HCT116 (cell line): ENCODE data around the gene TENM3. TPM values are rescaled to one million over a fixed set of nuclear protein-coding genes. Genes with fewer than 3 reads are reported as not detected.
"Not testable (repeated sequence)": the region's sequence is repeated elsewhere in the genome, so short reads cannot be mapped to it uniquely, and the experiment has no call there.

Experiments
- ATAC-seq: fragments of 200-7000 bp; cut with Tn5 transposase; 2 replicates; pipeline ENCODE4 v1.9.1; 2020; ENCODE audit warnings: mild to moderate bottlenecking, moderate library complexity
- BruUV-seq: library from RNA; stranded (reverse); fragments of 400-500 nt; replicated peaks from 2 replicates; lab custom pipeline; 2021; lab: Mats Ljungman, UMichigan
- CTCF ChIA-PET: fragments of 300-600 bp; sonication (Branson Sonifier 250); formaldehyde crosslinking; loops from one replicate; lab custom pipeline; 2021; ENCODE audit warnings: antibody characterized with exemption; lab: Charles Lee
- POLR2A ChIA-PET: fragments of 300-600, 350-600 bp; sonication (Branson Sonifier 250); formaldehyde crosslinking; loops from one replicate; lab custom pipeline; 2021; ENCODE audit warnings: antibody characterized with exemption; lab: Charles Lee
- RAD21 ChIA-PET, 2 experiments: fragments of 300-600 bp; sonication (Branson Sonifier 250); formaldehyde crosslinking; loops; one replicate each; lab custom pipeline; 2023; ENCODE audit warnings: low total read pairs in 2 of 2; ENCODE audit not compliant: uncharacterized antibody in 2 of 2, unreplicated experiment in 2 of 2, low non-redundant PET in 1 of 2; lab: Charles Lee
- DNase-seq: peaks from one replicate; pipeline ENCODE4 v3.0.0-alpha.2; 2010; ENCODE audit warnings: low read depth, low spot score
- H2AFZ ChIP-seq: fragments of 200-600 bp; shearing (Covaris generic), sonication (generic); 2 replicates; pipeline ENCODE4 v1.6.1; 2017; ENCODE audit warnings: low read depth, mixed run types, mixed read lengths, antibody characterized with exemption, low read length; ENCODE audit not compliant: poor library complexity, severe bottlenecking
- H3K27ac ChIP-seq: 2 replicates; pipeline ENCODE4 v1.5.1; 2012; ENCODE audit warnings: low read depth, low read length
- H3K27me3 ChIP-seq: fragments of 200-600 bp; sonication (generic); 2 replicates; pipeline ENCODE4 v1.6.1; 2016; ENCODE audit warnings: mixed run types, low read length, mixed read lengths; ENCODE audit not compliant: insufficient read depth
- H3K36me3 ChIP-seq, 2 experiments: fragments of 200-500 bp in 1 of 2; fragments of 200-600 bp in 1 of 2; sonication (Bioruptor generic) in 1 of 2; sonication (generic) in 1 of 2; 2 replicates each; pipeline versions ENCODE4 v1.5.1 to v1.6.1; 2014 to 2016; ENCODE audit warnings: low read length in 2 of 2, inconsistent platforms in 1 of 2, mixed read lengths in 1 of 2, mixed run types in 1 of 2; ENCODE audit not compliant: insufficient read depth in 2 of 2, control insufficient read depth in 1 of 2
- H3K4me1 ChIP-seq, 2 experiments: fragments of 200-600 bp in 1 of 2; sonication (generic) in 1 of 2; 2 replicates each; pipeline versions ENCODE4 v1.5.1 to v1.6.1; 2012 to 2017; ENCODE audit warnings: low read length in 2 of 2, inconsistent platforms in 1 of 2, mild to moderate bottlenecking in 1 of 2, mixed read lengths in 1 of 2, mixed run types in 1 of 2, moderate library complexity in 1 of 2; ENCODE audit not compliant: insufficient read depth in 2 of 2, control insufficient read depth in 1 of 2
- H3K4me2 ChIP-seq: fragments of 200-600 bp; sonication (generic); 2 replicates; pipeline ENCODE4 v1.6.1; 2017; ENCODE audit warnings: mixed run types, low read length, mixed read lengths
- H3K4me3 ChIP-seq, 2 experiments: fragments of 200-600 bp in 1 of 2; sonication (generic) in 1 of 2; replicated peaks in 1 of 2; 2 replicates each; pipeline ENCODE4 v1.5.1; 2011 to 2016; ENCODE audit warnings: low read length in 2 of 2, control low read depth in 1 of 2, low read depth in 1 of 2, mild to moderate bottlenecking in 1 of 2, mixed read lengths in 1 of 2, mixed run types in 1 of 2
- H3K79me2 ChIP-seq: fragments of 200-600 bp; sonication (generic); 2 replicates; pipeline ENCODE4 v1.6.1; 2017; ENCODE audit warnings: mild to moderate bottlenecking, mixed run types, low read length, moderate library complexity, mixed read lengths; ENCODE audit not compliant: insufficient read depth
- H3K9ac ChIP-seq: fragments of 200-600 bp; sonication (generic); 2 replicates; pipeline ENCODE4 v1.6.1; 2016; ENCODE audit warnings: low read length, mixed read lengths
- H3K9me2 ChIP-seq: fragments of 200-600 bp; sonication (generic), shearing (Covaris generic); 2 replicates; pipeline ENCODE4 v1.6.1; 2017; ENCODE audit warnings: mixed run types, mild to moderate bottlenecking, moderate library complexity; ENCODE audit not compliant: insufficient read depth
- H3K9me3 ChIP-seq, 2 experiments: fragments of 200-500 bp in 1 of 2; fragments of 200-600 bp in 1 of 2; sonication (Bioruptor generic) in 1 of 2; sonication (generic) in 1 of 2; 2 replicates each; pipeline ENCODE4 v1.6.1; 2014 to 2017; ENCODE audit warnings: low read length in 2 of 2, mixed read lengths in 2 of 2, inconsistent platforms in 1 of 2, low read depth in 1 of 2, mild to moderate bottlenecking in 1 of 2, mixed run types in 1 of 2, moderate library complexity in 1 of 2; ENCODE audit not compliant: control insufficient read depth in 1 of 2, insufficient read depth in 1 of 2
- H4K20me1 ChIP-seq: fragments of 200-600 bp; sonication (generic), shearing (Covaris generic); 2 replicates; pipeline ENCODE4 v1.6.1; 2017; ENCODE audit warnings: mixed run types, mild to moderate bottlenecking, moderate library complexity; ENCODE audit not compliant: insufficient read depth
- CEBPB ChIP-seq: IDR thresholded peaks from 2 replicates; pipeline ENCODE4 v1.6.1; 2012; ENCODE audit warnings: low read depth
- ELF1 ChIP-seq: IDR thresholded peaks from 2 replicates; pipeline ENCODE4 v1.6.1; 2012; ENCODE audit warnings: low read depth, borderline replicate concordance
- JUND ChIP-seq: IDR thresholded peaks from 2 replicates; pipeline ENCODE4 v1.6.1; 2012
- SRF ChIP-seq: IDR thresholded peaks from 2 replicates; pipeline ENCODE4 v1.6.1; 2012; ENCODE audit warnings: low read depth
- TCF7L2 ChIP-seq: IDR thresholded peaks from 2 replicates; pipeline ENCODE4 v1.7.0; 2011; ENCODE audit warnings: borderline replicate concordance, inconsistent platforms; ENCODE audit not compliant: insufficient read depth, insufficient read length; ENCODE audit errors: extremely low read depth
- ZNF274 ChIP-seq: fragments of 200-500 bp; sonication (Bioruptor generic); IDR thresholded peaks from 2 replicates; pipeline ENCODE4 v1.6.1; 2014; ENCODE audit warnings: mild to moderate bottlenecking, low read depth, low read length, inconsistent platforms
- intact Hi-C: fragments of 100-400 bp; cut with micrococcal nuclease; formaldehyde crosslinking; loops from 2 replicates; pipeline ENCODE4 v1.10.0; 2022
- total RNA-seq: library from RNA; stranded (reverse); gene quantifications from one replicate; pipeline ENCODE4 v1.2.1, GENCODE V29; 2021; ENCODE audit not compliant: unreplicated experiment
- TF ChIP-seq, protein P1 (sequence below): IDR thresholded peaks from 2 replicates; pipeline ENCODE4 v1.6.1; 2011; ENCODE audit warnings: mild to moderate bottlenecking, low read length, moderate library complexity; ENCODE audit not compliant: insufficient replicate concordance; ENCODE audit errors: extremely low read depth
- TF ChIP-seq, protein P2 (sequence below): IDR thresholded peaks from 2 replicates; pipeline ENCODE4 v1.6.1; 2012

Gene TENM3
- total RNA-seq, 1 experiment from 2014 or later, result 0.54 TPM

DNA sequence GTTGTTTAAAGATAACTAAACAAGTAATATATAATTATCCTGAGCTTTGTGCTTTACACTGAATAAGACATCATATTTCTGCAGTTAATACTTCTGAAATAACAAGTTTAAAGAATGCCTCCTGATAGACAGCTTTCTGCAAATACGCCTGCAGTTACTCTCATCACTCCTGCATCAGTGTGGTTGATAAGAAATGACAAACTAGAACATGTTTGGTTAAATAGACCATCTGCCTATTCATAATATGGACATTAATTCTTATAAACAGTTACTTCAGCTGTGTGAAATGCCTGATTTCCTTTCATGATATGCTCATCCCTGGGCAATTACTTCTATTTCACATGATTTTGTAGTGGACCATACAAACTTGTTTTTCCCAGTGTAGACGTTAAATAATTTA is 7.0 kb upstream of the TENM3 start:
- no peaks in the 10 kb centered on the region for H3K9me2 ChIP-seq
- H2AFZ ChIP-seq, result no peak overlapping the region
- TF ChIP-seq JUND (no peak), TCF7L2 (no peak), CEBPB (no peak), ZNF274 (no peak), SRF (no peak), ELF1 (no peak)
- TF ChIP-seq, protein P1, sequence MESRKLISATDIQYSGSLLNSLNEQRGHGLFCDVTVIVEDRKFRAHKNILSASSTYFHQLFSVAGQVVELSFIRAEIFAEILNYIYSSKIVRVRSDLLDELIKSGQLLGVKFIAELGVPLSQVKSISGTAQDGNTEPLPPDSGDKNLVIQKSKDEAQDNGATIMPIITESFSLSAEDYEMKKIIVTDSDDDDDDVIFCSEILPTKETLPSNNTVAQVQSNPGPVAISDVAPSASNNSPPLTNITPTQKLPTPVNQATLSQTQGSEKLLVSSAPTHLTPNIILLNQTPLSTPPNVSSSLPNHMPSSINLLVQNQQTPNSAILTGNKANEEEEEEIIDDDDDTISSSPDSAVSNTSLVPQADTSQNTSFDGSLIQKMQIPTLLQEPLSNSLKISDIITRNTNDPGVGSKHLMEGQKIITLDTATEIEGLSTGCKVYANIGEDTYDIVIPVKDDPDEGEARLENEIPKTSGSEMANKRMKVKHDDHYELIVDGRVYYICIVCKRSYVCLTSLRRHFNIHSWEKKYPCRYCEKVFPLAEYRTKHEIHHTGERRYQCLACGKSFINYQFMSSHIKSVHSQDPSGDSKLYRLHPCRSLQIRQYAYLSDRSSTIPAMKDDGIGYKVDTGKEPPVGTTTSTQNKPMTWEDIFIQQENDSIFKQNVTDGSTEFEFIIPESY, result no peak
- TF ChIP-seq, protein P2, sequence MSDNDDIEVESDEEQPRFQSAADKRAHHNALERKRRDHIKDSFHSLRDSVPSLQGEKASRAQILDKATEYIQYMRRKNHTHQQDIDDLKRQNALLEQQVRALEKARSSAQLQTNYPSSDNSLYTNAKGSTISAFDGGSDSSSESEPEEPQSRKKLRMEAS, result no peak
- DNase-seq (no peak), ATAC-seq (no peak)
- no peaks in the 10 kb centered on the region for H3K79me2 ChIP-seq
- POLR2A ChIA-PET, result no interaction called here
- H3K4me1 ChIP-seq, result peaks cover 0 to 25% of the 10 kb centered on the region in 2 experiments; a peak in 2 of 4 replicates
- no TSS peak for BruUV-seq
- no peaks in the 10 kb centered on the region for H3K27me3 ChIP-seq
- RAD21 ChIA-PET, result no interaction called here
- intact Hi-C loops, result no loop called here
- H3K9ac ChIP-seq, result no peak overlapping the region
- no peaks in the 10 kb centered on the region for H4K20me1 ChIP-seq
- no peaks in the 10 kb centered on the region for H3K36me3 ChIP-seq
- no peak overlapping the region for H3K4me2 ChIP-seq
- CTCF ChIA-PET, result no interaction called here
- no peak overlapping the region for H3K27ac ChIP-seq
- no peak overlapping the region for H3K4me3 ChIP-seq
- H3K9me3 ChIP-seq, result no peaks in the 10 kb centered on the region

DNA sequence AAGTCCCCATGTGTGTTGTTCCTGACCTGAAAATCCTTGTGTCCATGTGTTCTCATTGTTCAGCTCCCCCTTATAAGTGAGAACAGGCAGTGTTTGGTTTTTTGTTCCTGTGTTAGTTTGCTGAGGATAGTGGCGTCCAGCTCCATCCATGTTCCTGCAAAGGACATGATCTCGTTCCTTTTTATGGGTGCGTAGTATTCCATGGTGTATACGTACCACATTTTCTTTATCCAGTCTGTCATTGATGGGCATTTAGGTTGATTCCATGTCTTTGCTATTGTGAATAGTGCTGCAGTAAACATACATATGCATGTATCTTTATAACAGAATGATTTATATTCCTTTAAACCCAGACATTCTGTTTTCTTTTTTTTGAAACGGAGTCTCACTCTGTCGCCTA is 6.2 kb upstream of the TENM3 start:
- H3K36me3 ChIP-seq, POLR2A ChIA-PET, H3K9me3 ChIP-seq, intact Hi-C loops, CTCF ChIA-PET, H3K9me2 ChIP-seq, BruUV-seq, H3K27me3 ChIP-seq, H3K4me3 ChIP-seq, H3K9ac ChIP-seq, DNase-seq, H3K27ac ChIP-seq, H3K79me2 ChIP-seq, ATAC-seq, H4K20me1 ChIP-seq, H2AFZ ChIP-seq, RAD21 ChIA-PET, H3K4me2 ChIP-seq: not testable (repeated sequence)
- H3K4me1 ChIP-seq, result peaks cover 0 to 26% of the 10 kb centered on the region in 2 experiments; a peak in 2 of 4 replicates
